Heart left ventricle (tissue), 13 donors: ENCODE results near the gene KCTD17.

Experiments
- CTCF ChIP-seq, 12 donors: fragments of 200-600 bp; sonication (generic) in 4 of 12; IDR thresholded peaks; one replicate each; pipeline versions ENCODE4 v1.5.0 to v1.8.0; 2018 to 2022; ENCODE audit warnings: antibody characterized with exemption in 12 of 12, mild to moderate bottlenecking in 5 of 12
- POLR2A ChIP-seq, 2 donors: fragments of 450-650 bp; IDR thresholded peaks; one replicate each; pipeline ENCODE4 v1.6.1; 2017; ENCODE audit warnings: antibody characterized with exemption in 2 of 2, mild to moderate bottlenecking in 2 of 2, moderate library complexity in 2 of 2
- donor health status: ischemic (EF 13 %, LVEDD 7.1; RV severe dilation, severe dysfunction).
- donor health status: DM: no; HTN: yes; CAD: no.
- donor health status: DM: no; HTN: no; CAD: no.
- donor health status: ischemic (EF 25% LVEDD 6.9; RV normal size, moderate dysfunction).
- donor health status: ischemic (EF 25% LVEDD 5.7; RV mildly dilated, moderate dysfunction).
- donor health status: ischemic (EF 35%, LVEDD 5.7; RV mildly dilated, moderate dysfunction).
- donor health status: nonischemic (EF 11% LVEDD 7.7; RV severe dilation, severe dysfunction).
- donor health status: DM: yes; HTN: yes; CAD: no.
- donor health status: PGD.
- donor health status: ischemic (EF 29% LVEDD 5.4; RV normal size, mild dysfunction).
- donor health status: nonischemic (EF 23%, LVEDD 6.1; RV moderate dilation, normal function).

- no peak for TF ChIP-seq CTCF (IDR thresholded peaks at IDR 0.05)
- no peak for TF ChIP-seq POLR2A (IDR thresholded peaks at IDR 0.05)
Observed at GRCh38 chr22:37020192-37020479, 31.4 kb upstream of the KCTD17 start.
